HCT116 (cell line): ENCODE data around the gene COQ8B.

Experiments
- CEBPB ChIP-seq: IDR thresholded peaks from 2 replicates; pipeline ENCODE4 v1.6.1; 2012; ENCODE audit warnings: low read depth
- EZH2phosphoT487 ChIP-seq: fragments of 200-600 bp; IDR thresholded peaks from 2 replicates; pipeline ENCODE4 v1.6.1; 2018; ENCODE audit warnings: antibody characterized with exemption, borderline replicate concordance
- POLR2A ChIP-seq: IDR thresholded peaks from 2 replicates; pipeline ENCODE4 v1.7.0; 2011; ENCODE audit warnings: borderline replicate concordance; ENCODE audit not compliant: insufficient read depth, insufficient read length; ENCODE audit errors: extremely low read depth
- POLR2AphosphoS5 ChIP-seq: IDR thresholded peaks from 2 replicates; pipeline ENCODE4 v1.6.1; 2011; ENCODE audit warnings: mild to moderate bottlenecking, low read depth, low read length, moderate library complexity
- REST ChIP-seq: IDR thresholded peaks from 2 replicates; pipeline ENCODE4 v1.6.1; 2012; ENCODE audit warnings: low read depth
- YY1 ChIP-seq: IDR thresholded peaks from 2 replicates; pipeline ENCODE4 v1.6.1; 2011; ENCODE audit warnings: low read length, low read depth, moderate library complexity, mild to moderate bottlenecking; ENCODE audit not compliant: insufficient replicate concordance; ENCODE audit errors: extremely low read depth
- TF ChIP-seq, protein P1 (sequence below), 3 experiments: fragments of 200-600 bp in 1 of 3; sonication (generic) in 1 of 3; IDR thresholded peaks in 2 of 3; conservative IDR thresholded peaks in 1 of 3; 2 replicates each; pipeline ENCODE4 v1.5.1; 2012 to 2017; ENCODE audit warnings: low read depth in 2 of 3, low read length in 2 of 3, antibody characterized with exemption in 1 of 3, borderline replicate concordance in 1 of 3, control low read depth in 1 of 3, mild to moderate bottlenecking in 1 of 3, mixed read lengths in 1 of 3, mixed run types in 1 of 3, moderate library complexity in 1 of 3; ENCODE audit not compliant: insufficient read depth in 1 of 3

DNA sequence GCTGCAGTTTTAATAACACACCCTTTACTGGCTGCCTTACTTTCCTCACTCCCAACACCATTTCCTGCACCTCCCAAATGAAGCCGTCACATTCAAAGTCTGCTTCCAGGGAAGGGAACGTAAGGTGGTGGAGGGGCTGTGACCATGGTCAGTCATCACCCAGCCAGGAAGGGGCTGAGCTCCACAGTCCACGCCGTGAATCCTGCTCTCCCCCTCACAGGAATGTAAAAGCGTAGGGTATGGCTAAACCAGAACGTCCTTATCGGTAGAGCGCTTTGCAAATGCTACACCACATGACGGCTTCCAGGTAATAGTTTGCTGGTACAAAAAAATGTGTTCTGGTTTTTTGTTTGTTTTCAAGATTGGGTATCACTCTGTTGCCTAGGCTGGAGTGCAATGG lies 33.2 kb downstream of the COQ8B start:
- TF ChIP-seq, protein P1, sequence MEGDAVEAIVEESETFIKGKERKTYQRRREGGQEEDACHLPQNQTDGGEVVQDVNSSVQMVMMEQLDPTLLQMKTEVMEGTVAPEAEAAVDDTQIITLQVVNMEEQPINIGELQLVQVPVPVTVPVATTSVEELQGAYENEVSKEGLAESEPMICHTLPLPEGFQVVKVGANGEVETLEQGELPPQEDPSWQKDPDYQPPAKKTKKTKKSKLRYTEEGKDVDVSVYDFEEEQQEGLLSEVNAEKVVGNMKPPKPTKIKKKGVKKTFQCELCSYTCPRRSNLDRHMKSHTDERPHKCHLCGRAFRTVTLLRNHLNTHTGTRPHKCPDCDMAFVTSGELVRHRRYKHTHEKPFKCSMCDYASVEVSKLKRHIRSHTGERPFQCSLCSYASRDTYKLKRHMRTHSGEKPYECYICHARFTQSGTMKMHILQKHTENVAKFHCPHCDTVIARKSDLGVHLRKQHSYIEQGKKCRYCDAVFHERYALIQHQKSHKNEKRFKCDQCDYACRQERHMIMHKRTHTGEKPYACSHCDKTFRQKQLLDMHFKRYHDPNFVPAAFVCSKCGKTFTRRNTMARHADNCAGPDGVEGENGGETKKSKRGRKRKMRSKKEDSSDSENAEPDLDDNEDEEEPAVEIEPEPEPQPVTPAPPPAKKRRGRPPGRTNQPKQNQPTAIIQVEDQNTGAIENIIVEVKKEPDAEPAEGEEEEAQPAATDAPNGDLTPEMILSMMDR (IDR thresholded peaks at IDR 0.05 in 2 of 3, conservative IDR thresholded peaks at IDR 0.05 in 1 of 3; ENCODE audit: borderline replicate concordance in 1 of 3, insufficient read depth in 1 of 3, low read depth in 2 of 3, low read length in 2 of 3) = no peak
- TF ChIP-seq POLR2A (no peak), YY1 (no peak), EZH2phosphoT487 (no peak), CEBPB (no peak), REST (no peak), POLR2AphosphoS5 (no peak)
